PFSK-1 (cell line): ENCODE measurements around the gene MTFR1L.

Source experiments
- FOXP2 ChIP-seq: optimal IDR thresholded peaks from 2 replicates; pipeline ENCODE3; 2011; ENCODE audit warnings: borderline replicate concordance, control low read depth, inconsistent platforms; ENCODE audit not compliant: insufficient read depth; ENCODE audit errors: extremely low read length, extremely low read depth
- POLR2AphosphoS5 ChIP-seq: IDR thresholded peaks from 2 replicates; pipeline ENCODE4 v1.6.1; 2012; ENCODE audit warnings: low read depth, mild to moderate bottlenecking, control low read depth, low read length, moderate library complexity
- REST ChIP-seq, 2 experiments: IDR thresholded peaks; 2 replicates each; pipeline versions ENCODE4 v1.6.1 to v1.8.0; 2011 to 2012; ENCODE audit warnings: low read depth in 2 of 2, low read length in 2 of 2, control low read depth in 1 of 2, inconsistent platforms in 1 of 2, mild to moderate bottlenecking in 1 of 2, moderate library complexity in 1 of 2; ENCODE audit not compliant: insufficient read depth in 1 of 2
- SIN3A ChIP-seq: IDR thresholded peaks from 2 replicates; pipeline ENCODE4 v1.6.1; 2012; ENCODE audit warnings: mild to moderate bottlenecking, low read length, moderate library complexity, borderline replicate concordance; ENCODE audit not compliant: insufficient read depth
- TAF1 ChIP-seq: IDR thresholded peaks from 2 replicates; pipeline ENCODE4 v1.6.1; 2012; ENCODE audit warnings: low read length, control low read depth, borderline replicate concordance; ENCODE audit not compliant: insufficient read depth

MTFR1L gene

GRCh38 chr1:25875856-25876692 lies 56.3 kb downstream of the MTFR1L start:
- no peak for TF ChIP-seq POLR2AphosphoS5
- no peak for TF ChIP-seq FOXP2
- TF ChIP-seq SIN3A: no peak
- TF ChIP-seq TAF1: no peak
- no peak for TF ChIP-seq REST (IDR thresholded peaks at IDR 0.05; ENCODE audit: insufficient read depth in 1 of 2, low read depth in 2 of 2, low read length in 2 of 2)

GRCh38 chr1:25876693-25877077 lies 56.9 kb downstream of the MTFR1L start:
- TF ChIP-seq REST (IDR thresholded peaks at IDR 0.05; ENCODE audit: insufficient read depth in 1 of 2, low read depth in 2 of 2, low read length in 2 of 2) (no peak), TAF1 (no peak), POLR2AphosphoS5 (no peak), SIN3A (no peak), FOXP2 (no peak)

- TF ChIP-seq REST (IDR thresholded peaks at IDR 0.05; ENCODE audit: insufficient read depth in 1 of 2, low read depth in 2 of 2, low read length in 2 of 2) (no peak), TAF1 (no peak), FOXP2 (no peak), SIN3A (no peak), POLR2AphosphoS5 (no peak)
Measured at GRCh38 chr1:25877155-25877554, 57.4 kb downstream of the MTFR1L start.

- TF ChIP-seq FOXP2 (no peak), SIN3A (no peak), TAF1 (no peak), REST (IDR thresholded peaks at IDR 0.05; ENCODE audit: insufficient read depth in 1 of 2, low read depth in 2 of 2, low read length in 2 of 2) (no peak), POLR2AphosphoS5 (no peak)
Measured at GRCh38 chr1:25878690-25879089, 58.9 kb downstream of the MTFR1L start.

- TF ChIP-seq SIN3A (no peak), POLR2AphosphoS5 (no peak), REST (IDR thresholded peaks at IDR 0.05; ENCODE audit: insufficient read depth in 1 of 2, low read depth in 2 of 2, low read length in 2 of 2) (no peak), FOXP2 (no peak)
Measured at GRCh38 chr1:25879675-25880074, 59.9 kb downstream of the MTFR1L start.
